Hepatocyte (in vitro differentiated cells): ENCODE data around the gene FGF4. TPM values are rescaled to one million over a fixed set of nuclear protein-coding genes. Genes with fewer than 3 reads are reported as not detected.

ENCODE experiments used
- DNase-seq: peaks from one replicate; pipeline ENCODE4 v3.0.0-alpha.2; 2016; ENCODE audit warnings: low spot score
- H2AFZ ChIP-seq: fragments of 200-600 bp; sonication (generic); 2 replicates; pipeline ENCODE4 v1.6.0; 2016; ENCODE audit warnings: antibody characterized with exemption, mild to moderate bottlenecking
- H3K27ac ChIP-seq: fragments of 200-600 bp; sonication (generic); 2 replicates; pipeline ENCODE4 v1.5.1; 2016; ENCODE audit warnings: mild to moderate bottlenecking
- H3K27me3 ChIP-seq: fragments of 200-600 bp; sonication (generic); 2 replicates; pipeline ENCODE4 v1.6.1; 2016
- H3K36me3 ChIP-seq: fragments of 200-600 bp; sonication (generic); replicated peaks from 2 replicates; pipeline ENCODE4 v1.5.1; 2016; ENCODE audit warnings: low read depth; ENCODE audit not compliant: insufficient read depth
- H3K4me1 ChIP-seq: fragments of 200-600 bp; sonication (generic); 2 replicates; pipeline ENCODE4 v1.5.1; 2016; ENCODE audit warnings: mild to moderate bottlenecking, moderate library complexity; ENCODE audit not compliant: insufficient read depth
- H3K4me2 ChIP-seq: fragments of 200-600 bp; sonication (generic); 2 replicates; pipeline ENCODE4 v1.6.0; 2016
- H3K4me3 ChIP-seq: fragments of 200-600 bp; sonication (generic); 2 replicates; pipeline ENCODE4 v1.5.1; 2016; ENCODE audit warnings: mild to moderate bottlenecking
- H3K79me2 ChIP-seq: fragments of 200-600 bp; sonication (generic); 2 replicates; pipeline ENCODE4 v1.6.0; 2017; ENCODE audit warnings: mild to moderate bottlenecking
- H3K9me2 ChIP-seq: fragments of 200-600 bp; sonication (generic); replicated peaks from 2 replicates; pipeline ENCODE4 v1.6.0; 2017; ENCODE audit warnings: mild to moderate bottlenecking; ENCODE audit not compliant: insufficient read depth
- H3K9me3 ChIP-seq: fragments of 200-600 bp; sonication (generic); 2 replicates; pipeline ENCODE4 v1.5.1; 2016; ENCODE audit warnings: low read depth, mild to moderate bottlenecking
- H4K20me1 ChIP-seq: fragments of 200-600 bp; sonication (generic); 2 replicates; pipeline ENCODE4 v1.6.0; 2016; ENCODE audit warnings: mild to moderate bottlenecking; ENCODE audit not compliant: insufficient read depth, poor library complexity, severe bottlenecking
- EZH2 ChIP-seq: fragments of 200-600 bp; sonication (generic); IDR thresholded peaks from 2 replicates; pipeline ENCODE4 v1.6.1; 2016; ENCODE audit warnings: antibody characterized with exemption, mild to moderate bottlenecking, borderline replicate concordance
- EZH2phosphoT487 ChIP-seq: fragments of 200-600 bp; sonication (generic); IDR thresholded peaks from one replicate; pipeline ENCODE4 v1.6.1; 2018; ENCODE audit warnings: antibody characterized with exemption, mild to moderate bottlenecking, low read depth, moderate library complexity; ENCODE audit not compliant: unreplicated experiment, severe bottlenecking
- WGBS: methylation state at CpG from one replicate; pipeline ENCODE4 v1.1.6; 2016; ENCODE audit warnings: low lambda C conversion rate; ENCODE audit errors: missing lambda C conversion rate; 5-methylcytosine and 5-hydroxymethylcytosine counted together
- polyA plus RNA-seq: library from polyadenylated mRNA; unstranded; fragments of >200 nt; fragmentation: Nextera tagmentation; extraction: Ambion mirVana; gene quantifications from 2 replicates; pipeline ENCODE4 v1.2.1, GENCODE V29; 2016
- total RNA-seq: library from RNA; depleted of rRNA; stranded (reverse); fragments of >200 nt; gene quantifications from 2 replicates; pipeline ENCODE4 v1.2.3, GENCODE V29; 2014
- TF ChIP-seq, protein P1 (sequence below): fragments of 200-600 bp; sonication (generic); IDR thresholded peaks from 2 replicates; pipeline ENCODE4 v1.5.1; 2016; ENCODE audit warnings: antibody characterized with exemption, mild to moderate bottlenecking; ENCODE audit not compliant: poor library complexity

The FGF4 gene
- total and polyA plus RNA-seq, 2 experiments from 2014 or later, result not detected

GRCh38 chr11:69721745-69722144 lies 53.4 kb downstream of the FGF4 start:
- no peaks in the 10 kb centered on the region for H3K79me2 ChIP-seq
- H2AFZ ChIP-seq, result no peak overlapping the region
- H3K4me3 ChIP-seq, result no peak overlapping the region
- no peaks in the 10 kb centered on the region for H4K20me1 ChIP-seq
- no peaks in the 10 kb centered on the region for H3K9me3 ChIP-seq
- H3K27ac ChIP-seq, result no peak overlapping the region
- DNase-seq, result no peak
- 62% methylated on average over 9 of the region's 9 CpGs for WGBS
- peaks cover 21% of the 10 kb centered on the region for H3K27me3 ChIP-seq
- H3K36me3 ChIP-seq, result no peaks in the 10 kb centered on the region
- H3K4me1 ChIP-seq, result no peaks in the 10 kb centered on the region
- H3K9me2 ChIP-seq, result no peaks in the 10 kb centered on the region
- H3K4me2 ChIP-seq, result no peak overlapping the region
- TF ChIP-seq, protein P1, sequence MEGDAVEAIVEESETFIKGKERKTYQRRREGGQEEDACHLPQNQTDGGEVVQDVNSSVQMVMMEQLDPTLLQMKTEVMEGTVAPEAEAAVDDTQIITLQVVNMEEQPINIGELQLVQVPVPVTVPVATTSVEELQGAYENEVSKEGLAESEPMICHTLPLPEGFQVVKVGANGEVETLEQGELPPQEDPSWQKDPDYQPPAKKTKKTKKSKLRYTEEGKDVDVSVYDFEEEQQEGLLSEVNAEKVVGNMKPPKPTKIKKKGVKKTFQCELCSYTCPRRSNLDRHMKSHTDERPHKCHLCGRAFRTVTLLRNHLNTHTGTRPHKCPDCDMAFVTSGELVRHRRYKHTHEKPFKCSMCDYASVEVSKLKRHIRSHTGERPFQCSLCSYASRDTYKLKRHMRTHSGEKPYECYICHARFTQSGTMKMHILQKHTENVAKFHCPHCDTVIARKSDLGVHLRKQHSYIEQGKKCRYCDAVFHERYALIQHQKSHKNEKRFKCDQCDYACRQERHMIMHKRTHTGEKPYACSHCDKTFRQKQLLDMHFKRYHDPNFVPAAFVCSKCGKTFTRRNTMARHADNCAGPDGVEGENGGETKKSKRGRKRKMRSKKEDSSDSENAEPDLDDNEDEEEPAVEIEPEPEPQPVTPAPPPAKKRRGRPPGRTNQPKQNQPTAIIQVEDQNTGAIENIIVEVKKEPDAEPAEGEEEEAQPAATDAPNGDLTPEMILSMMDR, result peak; percentile 26
- TF ChIP-seq EZH2, result no peak

DNA sequence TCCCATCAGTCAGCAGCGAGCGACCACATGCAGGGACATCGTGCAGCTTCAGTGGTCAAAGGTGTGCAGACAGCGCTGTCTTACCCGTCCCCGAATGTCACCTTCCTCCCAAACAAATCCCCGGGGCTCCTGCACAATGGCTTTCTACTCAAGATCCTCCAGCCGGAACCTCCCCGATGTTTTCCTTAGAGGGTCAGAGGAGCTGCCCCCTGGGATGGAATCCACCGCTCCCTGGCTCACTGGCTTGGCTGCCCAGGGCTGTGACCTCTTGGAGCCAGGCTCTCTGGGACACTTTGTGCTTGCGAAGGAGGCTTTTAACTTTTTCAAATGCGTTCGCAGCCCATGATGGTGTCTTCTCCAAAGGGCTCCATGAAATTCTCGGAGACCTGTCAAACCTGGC lies 54.0 kb downstream of the FGF4 start:
- H4K20me1 ChIP-seq, result no peaks in the 10 kb centered on the region
- H3K4me2 ChIP-seq, result no peak overlapping the region
- H3K79me2 ChIP-seq, result no peaks in the 10 kb centered on the region
- H3K27ac ChIP-seq, result no peak overlapping the region
- H3K9me2 ChIP-seq, result no peaks in the 10 kb centered on the region
- no peaks in the 10 kb centered on the region for H3K9me3 ChIP-seq
- H3K36me3 ChIP-seq, result no peaks in the 10 kb centered on the region
- H3K27me3 ChIP-seq, result peaks cover 21% of the 10 kb centered on the region
- no peak for DNase-seq
- 84% methylated on average over 14 of the region's 14 CpGs for WGBS
- H2AFZ ChIP-seq, result no peak overlapping the region
- TF ChIP-seq, protein P1, result no peak
- TF ChIP-seq EZH2 (no peak), EZH2phosphoT487 (no peak)
- no peak overlapping the region for H3K4me3 ChIP-seq
- no peaks in the 10 kb centered on the region for H3K4me1 ChIP-seq

Other genes starting within 250 kb of the FGF4 start
- 69.6 and 80.2 TPM in 2 replicates for gene CCND1, start 134.2 kb downstream of the FGF4 start, total RNA-seq
- gene CCND1, start 134.2 kb downstream of the FGF4 start, polyA plus RNA-seq, result 81.9 and 82.9 TPM in 2 replicates
- 13.4 and 32.9 TPM in 2 replicates for gene LTO1, start 100.0 kb downstream of the FGF4 start, total RNA-seq
- gene LTO1, start 100.0 kb downstream of the FGF4 start, polyA plus RNA-seq, result 12.6 and 19.6 TPM in 2 replicates
- gene FGF19, start 71.3 kb downstream of the FGF4 start, total RNA-seq, result 0.16 and 1.0 TPM in 2 replicates
- gene FGF19, start 71.3 kb downstream of the FGF4 start, polyA plus RNA-seq, result not detected in 2 replicates
- gene FGF3, start 44.1 kb upstream of the FGF4 start, total RNA-seq, result not detected in 2 replicates
- not detected in 2 replicates for gene FGF3, start 44.1 kb upstream of the FGF4 start, polyA plus RNA-seq